HK-2 (cell line): Measurements from ENCODE around the gene NBEAL1.
"Not testable (repeated sequence)": the region's sequence is repeated elsewhere in the genome, so short reads cannot be mapped to it uniquely, and the experiment has no call there.

Source experiments
- DNase-seq: peaks from one replicate; pipeline ENCODE4 v3.0.0-alpha.2; 2018; ENCODE audit not compliant: unreplicated experiment

Gene NBEAL1

DNA sequence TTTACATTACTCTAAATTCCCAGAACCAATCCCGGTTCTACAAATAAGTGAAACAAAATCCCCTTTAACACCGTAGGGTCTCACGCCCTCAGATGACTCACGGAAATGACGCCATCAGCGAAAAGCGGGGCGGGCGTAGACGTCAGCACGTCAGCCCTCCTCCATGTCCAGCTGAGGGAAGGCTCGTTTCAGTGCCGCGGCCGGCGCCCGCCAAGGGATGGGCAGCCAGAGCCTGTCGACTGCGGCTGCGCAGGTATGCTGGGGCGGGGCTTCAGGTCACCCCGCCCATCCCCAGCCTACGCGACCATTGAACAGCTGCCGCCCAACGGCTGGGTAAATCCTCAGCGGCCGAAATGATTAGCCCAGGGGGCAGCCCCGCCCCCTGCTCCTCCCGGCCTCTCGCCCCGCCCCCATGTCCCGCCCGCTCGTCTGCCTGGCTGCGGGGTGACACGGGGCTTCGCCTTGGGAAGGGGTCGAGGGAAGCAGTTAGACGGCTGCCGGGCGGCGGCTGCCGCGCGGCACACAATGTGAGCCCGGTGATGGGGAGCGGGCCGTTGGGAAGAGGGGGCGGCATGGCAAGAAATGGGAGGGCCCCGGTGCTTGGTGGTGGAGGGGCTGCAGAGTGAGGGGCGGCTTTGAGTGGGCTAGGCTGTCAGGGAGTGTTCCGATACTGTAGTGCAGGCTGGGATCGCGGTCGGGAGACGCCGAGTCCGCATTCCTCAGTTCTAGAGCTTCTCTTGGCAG, at the start of gene NBEAL1:
Gene NBEAL1 (plus strand): TSS at position 420 of the 744 bp plus-strand sequence. CDS start 1,510 bp downstream, outside the sequence.
- peak; percentile 99 for DNase-seq

DNA sequence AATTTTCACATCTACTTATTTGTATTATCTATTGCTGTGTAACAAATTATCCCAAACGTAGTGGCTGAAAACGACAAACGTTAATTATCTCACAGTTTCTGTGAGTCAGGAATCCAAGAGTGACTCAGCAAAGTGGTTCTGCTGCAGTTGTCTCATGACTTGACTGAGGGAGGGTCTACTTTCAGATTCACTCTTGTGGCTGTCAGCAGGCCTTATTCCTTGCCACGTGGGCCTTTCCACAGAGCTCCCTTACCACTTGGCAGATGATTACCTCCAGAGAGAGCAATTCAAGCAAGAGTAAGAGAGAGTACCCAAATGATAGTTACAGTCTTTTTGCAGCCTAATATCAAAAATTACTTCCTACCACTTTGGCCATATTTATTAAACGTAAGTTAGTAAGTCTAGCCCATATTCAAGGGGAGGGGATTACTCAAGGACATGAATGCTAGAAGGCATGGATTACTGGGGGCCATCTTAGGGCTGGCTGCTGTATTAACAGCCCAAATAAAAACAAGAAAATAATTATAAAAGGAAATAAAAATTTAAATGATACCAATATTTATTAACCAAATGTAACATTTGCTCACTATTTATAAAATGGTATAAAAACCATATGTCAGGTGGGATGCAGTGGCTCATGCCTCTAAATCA, 48.7 kb upstream of the NBEAL1 start:
- DNase-seq, result peak; percentile 43

DNA sequence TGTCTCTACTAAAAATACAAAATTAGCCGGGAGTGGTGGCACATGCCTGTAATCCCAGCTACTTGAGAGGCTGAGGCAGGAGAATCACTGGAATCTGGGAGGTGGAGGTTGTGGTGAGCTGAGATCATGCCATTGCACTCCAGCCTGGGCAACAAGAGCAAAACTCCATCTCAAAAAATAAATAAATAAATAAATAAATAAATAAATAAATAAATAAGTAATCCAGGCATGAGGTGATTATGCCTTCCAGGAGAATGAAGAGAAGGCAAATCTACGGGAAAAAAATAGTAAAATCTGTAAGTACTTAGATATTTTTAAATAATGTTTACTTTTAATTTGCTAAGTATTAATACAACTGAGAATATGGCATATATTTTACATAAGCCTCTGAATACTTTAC, 45.3 kb upstream of the NBEAL1 start:
- DNase-seq, result not testable (repeated sequence)

DNA sequence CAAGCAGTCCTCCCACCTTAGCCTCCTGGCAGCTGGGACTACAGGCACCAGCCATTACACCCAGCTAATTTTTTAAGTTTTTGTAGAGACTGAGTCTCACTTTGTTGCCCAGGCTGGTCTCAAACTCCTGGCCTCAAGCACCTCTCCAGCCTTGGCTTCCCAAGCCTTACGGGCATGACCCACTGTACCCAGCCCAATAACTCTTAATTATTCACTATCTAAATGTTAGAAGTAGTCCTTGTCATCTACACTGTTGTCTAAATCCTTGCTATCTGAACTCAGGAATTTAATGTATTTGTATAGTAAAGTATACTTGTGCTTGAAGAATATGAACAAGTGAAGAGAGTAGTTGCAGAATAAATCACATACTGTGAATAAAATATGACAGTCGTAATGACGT, 37.9 kb upstream of the NBEAL1 start:
- no peak for DNase-seq

DNA sequence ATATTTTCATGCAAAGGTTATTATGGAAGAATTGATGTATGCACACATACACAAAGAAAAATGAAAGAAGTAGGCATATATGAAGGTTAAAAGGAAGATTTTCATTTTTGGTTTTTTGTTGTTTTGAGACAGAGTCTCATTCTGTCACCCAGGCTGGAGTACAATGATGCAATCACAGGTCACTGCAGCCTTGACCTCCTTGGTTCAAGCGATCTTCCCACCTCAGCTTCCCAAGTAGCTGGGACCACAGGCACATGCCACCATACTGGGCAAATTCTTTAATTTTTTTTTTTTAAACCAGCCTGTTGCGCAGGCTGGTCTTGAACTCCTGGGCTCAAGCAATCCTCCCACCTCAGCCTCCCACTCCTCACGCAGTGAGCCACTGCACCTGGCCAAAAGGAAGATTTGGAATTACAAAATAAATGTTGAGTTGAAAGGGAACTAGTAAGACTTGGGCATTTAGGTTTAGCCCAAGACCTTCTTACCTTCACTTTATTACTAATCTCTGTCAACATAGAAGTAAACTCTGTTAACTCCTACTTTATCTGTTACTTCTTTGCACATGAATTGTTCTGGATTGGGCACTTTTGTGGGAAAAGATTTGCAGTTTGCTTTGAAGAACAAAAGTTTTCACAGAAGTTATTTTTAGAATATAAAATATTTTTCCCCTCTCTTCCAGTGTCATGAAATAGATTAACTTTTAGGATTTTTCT, 31.7 kb upstream of the NBEAL1 start:
- no peak for DNase-seq

DNA sequence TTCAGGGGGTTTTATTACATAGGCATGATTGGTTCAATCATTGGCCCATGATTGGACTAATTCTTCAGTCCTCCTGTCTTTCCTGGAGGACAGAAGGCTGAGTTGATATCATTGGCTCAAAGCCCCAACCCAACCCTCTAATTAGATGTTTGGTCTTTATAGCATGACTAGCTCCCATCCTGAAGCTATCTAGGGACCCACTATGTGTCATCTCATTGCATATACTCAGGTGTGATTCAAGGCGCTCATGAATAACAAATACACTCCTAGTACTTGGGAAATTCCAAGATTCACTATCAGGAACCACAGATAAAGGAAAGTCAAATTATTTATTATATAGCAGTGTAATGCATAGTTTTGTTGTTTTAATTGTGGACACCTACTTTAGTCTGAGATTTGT, 24.9 kb upstream of the NBEAL1 start:
- no peak for DNase-seq

DNA sequence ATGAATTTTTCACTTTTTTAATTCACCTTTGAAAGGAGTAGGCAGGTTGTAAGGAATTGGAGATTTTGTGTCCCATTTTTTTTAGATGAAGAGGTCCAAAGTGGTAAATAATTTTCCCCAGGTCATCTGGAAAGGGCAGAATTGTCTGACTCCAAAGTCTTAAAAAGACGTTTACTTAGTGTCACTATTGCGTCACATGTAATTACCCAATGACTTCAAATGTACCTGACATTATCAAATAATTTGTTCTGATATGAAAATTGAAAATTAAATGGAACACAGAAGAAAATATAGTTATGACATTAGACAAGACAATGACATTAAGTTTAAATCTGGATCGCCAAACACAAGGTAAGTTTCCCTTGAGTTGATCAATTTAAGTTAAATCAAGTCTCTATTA, 24.2 kb upstream of the NBEAL1 start:
- DNase-seq, result no peak

DNA sequence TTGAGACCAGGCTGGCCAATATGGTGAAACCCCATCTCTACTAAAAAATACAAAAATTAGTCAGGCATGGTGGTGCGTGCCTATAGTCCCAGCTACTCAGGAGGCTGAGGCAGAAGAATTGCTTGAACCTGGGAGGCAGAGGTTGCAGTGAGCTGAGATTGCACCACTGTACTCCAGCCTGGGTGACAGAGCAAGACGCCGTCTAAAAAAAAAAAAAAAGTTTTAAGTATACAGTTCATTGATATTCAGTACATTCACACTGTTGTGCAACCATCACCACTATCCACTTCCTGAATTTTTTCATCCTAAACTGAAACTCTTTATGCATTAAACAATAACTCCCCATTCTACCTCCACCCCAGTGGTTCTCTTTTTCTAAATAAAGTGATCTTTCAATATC, 17.6 kb upstream of the NBEAL1 start:
- DNase-seq, result not testable (repeated sequence)

DNA sequence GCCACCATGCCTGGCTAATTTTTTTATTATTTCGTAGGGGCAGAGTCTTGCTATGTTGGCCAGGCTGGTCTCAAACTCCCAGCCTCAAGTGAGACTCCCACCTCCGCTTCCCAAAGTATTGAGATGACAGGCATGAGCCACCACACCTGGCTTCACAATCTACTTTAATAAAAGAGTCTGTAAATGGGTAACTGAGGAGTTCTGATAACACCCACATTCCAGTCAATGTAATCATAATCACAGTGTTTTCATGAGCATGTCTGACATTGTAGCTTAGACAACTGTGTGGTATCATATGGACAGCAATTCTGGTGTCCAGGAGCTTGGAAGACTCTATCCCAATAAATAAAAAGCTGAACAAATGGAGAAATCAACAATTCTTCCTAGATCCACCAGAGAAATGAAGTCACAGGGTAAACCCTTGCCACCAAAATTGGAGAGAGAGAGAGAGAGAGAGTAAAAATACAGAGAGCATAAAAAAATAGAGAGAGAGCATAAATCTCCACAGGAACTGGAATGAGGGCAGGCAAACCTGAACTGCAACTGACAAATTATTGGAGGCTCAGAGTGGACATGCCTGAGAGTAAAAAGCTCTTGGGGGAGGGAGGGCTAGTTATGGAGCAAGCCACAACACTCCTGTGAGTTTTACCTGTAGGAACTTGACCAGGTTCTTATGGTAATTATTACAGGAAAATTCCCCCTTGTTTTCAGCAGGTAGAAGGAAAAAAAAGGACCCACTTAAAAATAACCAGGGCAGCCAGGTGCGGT, 12.4 kb upstream of the NBEAL1 start:
- peak; percentile 6 for DNase-seq

DNA sequence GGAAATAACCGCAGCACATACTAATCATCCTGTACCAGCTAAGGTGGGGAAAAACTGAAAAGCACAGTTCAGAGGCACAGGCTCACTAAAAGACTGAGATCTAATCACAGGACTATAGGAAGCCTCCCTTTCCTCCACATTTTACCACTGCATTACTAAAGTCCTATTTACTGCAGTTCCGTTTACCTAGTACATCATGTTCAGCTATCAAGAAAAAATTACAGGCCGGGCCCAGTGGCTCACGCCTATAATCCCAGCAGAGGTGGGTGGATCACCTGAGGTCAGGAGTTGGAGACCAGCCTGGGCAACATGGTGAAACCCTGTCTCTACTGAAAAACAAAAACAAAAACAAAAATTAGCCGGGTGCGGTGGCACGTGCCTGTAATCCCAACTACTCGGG, 11.0 kb upstream of the NBEAL1 start:
- no peak for DNase-seq

DNA sequence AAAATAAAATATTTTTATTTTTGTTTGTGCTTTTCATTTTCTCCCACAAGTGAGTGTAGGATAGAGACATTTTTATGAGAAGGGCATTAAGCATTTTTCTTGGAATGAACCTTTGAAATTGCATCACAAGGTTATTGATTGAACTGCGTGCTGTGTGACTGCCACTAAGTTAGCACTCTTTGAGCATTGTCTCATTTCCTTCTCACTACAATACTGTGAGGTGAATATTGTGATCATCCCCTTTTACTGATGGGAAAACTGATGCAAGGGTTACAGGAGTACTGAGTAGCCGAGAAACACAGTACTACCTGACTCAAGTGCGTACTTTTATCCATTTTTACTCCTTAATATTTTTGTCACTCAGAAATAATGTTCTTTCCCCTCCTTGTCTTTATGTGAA, 2.0 kb downstream of the NBEAL1 start:
- no peak for DNase-seq

DNA sequence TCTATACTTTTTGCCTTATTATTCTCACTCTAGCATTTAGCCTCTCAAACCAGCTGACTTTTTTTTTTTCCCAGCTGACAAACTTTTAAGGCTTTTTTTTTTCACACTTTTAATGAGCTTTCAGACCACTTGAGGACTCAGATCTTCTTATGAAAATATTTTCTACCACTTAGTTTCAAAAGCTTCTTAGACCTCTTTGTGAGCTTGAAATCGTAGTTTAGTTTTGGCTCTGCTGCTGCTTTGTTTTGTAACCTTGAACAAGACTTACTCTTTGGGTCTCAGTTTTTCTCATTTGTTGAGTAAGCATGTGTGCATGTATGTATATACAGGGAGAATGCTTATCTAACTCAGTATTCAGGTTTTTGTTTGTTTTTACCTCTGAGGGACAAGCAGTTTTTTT, 3.5 kb downstream of the NBEAL1 start:
- DNase-seq, result no peak

DNA sequence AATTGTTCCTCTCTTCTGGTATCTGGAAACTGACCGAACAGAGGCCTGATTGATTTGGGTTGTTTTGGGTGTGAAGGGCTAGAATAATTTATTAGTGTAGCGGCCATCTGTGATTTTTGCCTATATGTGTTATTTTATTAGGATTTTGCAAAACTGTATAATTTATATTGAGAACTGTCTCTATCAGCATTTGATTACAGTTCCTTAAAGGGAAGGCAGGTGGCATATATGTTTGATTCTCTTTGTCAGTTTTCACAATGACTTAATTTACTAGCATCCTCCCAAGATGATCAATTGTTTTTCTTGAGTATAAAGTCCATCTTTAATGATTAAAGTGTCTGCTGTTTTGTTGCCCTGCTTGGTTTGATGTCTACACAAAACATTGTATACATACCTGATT, 4.5 kb downstream of the NBEAL1 start:
- no peak for DNase-seq

DNA sequence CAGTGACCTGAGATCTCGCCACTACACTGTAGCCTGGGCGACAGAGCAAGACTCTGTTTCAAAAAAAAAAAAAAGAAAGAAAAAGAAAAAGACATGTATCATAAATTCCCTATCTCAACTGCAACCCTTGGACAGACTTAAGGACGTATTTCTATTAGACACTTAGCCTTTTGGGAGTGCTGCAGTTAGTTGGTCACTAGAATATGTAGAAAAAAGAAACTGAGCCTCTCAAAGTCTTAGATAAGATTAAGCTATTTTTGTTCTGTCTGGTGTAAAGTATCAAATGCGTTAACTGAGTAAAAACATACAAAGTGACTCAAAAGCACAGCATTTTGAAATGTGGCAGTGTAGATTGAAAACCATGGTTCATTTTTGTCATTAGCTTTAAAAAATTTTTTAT, 7.3 kb downstream of the NBEAL1 start:
- DNase-seq, result no peak

DNA sequence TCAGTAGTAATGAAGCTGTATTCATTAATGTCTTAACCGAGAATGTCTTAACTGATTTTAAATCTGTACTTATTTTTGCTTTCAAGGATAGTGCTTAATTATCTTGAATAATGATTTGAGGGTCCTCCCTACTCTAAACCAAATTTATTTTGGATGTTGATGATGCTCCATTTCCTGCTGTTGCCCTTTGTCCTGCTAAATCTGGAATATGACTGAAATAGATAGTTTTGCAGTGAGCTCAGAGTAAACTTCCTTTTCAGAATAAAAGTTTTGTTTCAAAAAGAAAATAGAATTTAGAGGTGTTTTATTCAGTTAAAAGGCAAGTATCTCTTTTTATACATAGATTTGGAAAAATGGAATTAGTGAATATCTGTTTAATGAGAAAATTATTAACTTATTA, 8.1 kb downstream of the NBEAL1 start:
- DNase-seq, result no peak

DNA sequence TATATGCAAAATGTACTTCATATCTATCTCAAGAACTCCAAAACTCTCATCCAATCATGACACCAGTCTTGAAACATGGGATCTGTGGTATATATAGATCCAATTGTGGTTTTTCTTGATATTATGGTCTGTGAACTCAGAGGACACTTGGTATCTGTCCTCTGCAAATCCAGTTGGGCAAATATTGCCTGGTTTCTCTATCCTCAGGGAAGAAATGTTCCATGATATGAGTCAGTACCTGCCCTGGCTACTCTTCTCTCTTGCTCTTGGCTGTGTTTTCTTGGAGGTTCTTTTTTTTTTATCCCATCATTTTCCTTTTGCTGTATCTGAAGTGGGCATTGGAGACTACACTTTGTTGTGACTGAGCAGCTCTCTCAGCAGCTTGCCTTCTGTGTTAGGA, 10.9 kb downstream of the NBEAL1 start:
- no peak for DNase-seq

DNA sequence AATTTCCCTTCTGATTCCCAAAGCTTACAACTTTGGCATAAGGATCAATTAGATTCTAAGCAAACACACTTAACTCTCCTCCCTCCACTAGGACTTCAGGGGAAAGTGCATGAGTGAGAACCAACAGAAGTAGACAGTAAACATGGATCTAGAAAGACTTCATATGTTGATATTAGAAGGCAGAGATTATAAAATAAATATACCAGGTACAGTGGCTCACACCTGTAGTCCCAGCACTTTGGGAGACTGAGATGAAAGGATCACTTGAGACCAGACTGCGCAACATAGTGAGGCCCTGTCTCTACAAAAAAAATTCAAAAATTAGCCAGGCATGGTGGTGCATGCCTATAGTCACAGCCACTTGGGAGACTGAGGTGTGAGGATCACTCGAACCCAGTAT, 15.9 kb downstream of the NBEAL1 start:
- no peak for DNase-seq

DNA sequence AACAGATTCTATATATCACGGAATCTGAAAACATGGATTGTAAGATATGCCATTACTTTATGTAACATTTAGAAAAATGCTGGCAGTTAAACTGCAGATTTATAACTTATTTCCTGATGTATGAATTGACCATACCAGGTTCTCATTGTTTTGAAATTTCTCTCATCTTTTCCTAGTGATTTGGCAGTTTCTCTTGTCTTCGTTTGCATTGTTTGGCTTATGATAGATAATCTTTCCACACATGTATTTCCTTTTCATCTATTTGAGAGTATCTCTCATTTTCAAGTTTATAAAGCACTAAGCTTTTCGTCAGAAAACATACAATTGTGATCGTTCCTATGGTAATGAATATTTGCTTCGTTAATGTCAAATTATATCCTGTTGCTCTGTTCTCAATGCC, 16.3 kb downstream of the NBEAL1 start:
- DNase-seq, result no peak

DNA sequence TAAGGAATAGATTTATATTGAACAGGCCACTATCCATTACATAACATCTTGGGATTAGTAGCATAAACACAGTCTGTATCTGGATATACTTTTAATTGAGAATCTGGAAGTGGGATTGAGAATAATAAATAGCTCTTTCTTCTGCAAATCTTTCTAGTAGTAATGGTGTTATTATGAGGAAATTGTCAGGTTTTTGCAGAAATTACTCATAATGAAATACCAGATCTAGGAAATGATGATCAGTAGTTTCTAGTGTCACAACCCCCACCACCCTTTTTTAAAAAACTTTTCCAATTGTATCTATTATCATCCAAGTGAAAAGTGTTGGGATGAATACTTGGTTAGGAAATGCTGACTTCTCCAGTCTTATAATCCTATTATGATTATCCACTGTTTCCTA, 18.7 kb downstream of the NBEAL1 start:
- DNase-seq, result no peak

DNA sequence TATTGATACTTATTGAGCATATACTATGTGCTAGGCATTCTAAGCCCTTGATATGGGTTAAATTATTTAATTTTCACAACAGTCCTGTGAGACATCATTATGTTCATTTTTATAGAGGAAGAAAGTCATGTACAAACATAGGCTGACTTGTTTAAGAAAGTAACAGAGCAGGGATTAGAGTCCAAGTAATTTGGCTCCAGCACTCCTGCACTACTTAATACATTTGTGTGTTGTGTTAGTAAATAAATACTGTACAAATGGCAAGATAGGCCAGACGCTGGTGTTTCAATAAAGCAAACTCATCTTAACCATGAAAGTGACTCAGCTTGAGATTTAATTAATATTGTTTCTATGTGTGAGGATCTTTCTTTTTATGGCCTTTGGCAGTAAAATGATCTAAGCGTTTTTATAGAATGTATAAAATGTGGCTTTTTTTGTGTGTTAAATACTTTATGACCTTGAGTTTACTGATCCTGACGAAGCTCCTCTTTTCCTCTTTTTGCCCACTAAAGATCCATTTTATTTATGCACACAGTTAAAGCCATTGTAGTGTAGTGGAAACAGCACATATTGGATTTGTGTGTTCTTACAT, 21.3 kb downstream of the NBEAL1 start:
- DNase-seq, result no peak

DNA sequence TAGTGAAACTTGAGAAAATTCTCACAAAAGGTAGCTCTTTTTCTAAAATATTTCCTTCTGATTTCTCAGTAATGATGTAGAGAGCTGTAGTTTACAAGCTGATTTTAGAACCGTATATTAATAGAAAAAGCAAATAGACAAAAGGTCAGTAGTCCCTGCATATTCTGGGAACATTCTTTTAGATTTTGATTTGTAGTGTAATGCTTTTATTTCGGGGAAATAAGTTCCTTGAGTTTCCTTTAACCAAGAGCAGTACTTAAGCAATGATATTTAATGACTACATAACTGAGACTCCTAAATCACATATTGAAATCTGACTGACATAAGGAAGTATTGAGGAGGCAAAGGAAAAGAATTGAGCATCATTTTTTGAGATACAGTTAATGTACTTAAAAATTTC, 22.4 kb downstream of the NBEAL1 start:
- DNase-seq, result no peak

DNA sequence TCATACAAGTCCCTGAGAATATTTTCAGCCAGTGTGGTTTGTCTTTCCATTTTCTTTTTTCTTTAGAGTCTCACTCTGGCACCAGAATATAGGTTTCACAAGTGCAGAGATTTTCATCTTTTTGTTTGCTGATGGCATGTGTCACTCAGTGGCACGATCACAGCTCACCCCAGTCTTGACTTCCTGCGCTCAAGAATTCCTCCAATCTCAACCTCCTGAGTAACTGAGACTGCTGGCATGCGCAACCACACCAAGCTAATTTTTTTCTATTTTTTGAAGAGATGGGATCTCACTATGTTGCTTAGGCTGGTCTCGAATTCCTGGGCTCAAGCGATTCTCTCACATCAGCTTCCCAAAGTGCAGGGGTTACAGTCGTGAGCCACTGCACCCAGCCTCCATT, 23.9 kb downstream of the NBEAL1 start:
- no peak for DNase-seq
